ENCODE results near the gene TFF2. TPM values are rescaled to one million over a fixed set of nuclear protein-coding genes. Genes with fewer than 3 reads are reported as not detected.
A peak's percentile ranks its signal among the peaks of the same experiment; 100 is the strongest.

Gene TFF2
- total and polyA plus RNA-seq, 3 experiments from 2014 or later, result not detected

- Histone ChIP-seq H3K9me3 (ENCODE audit: low read length) (no peaks in the 10 kb centered on the region), H3K27me3 (ENCODE audit: insufficient read depth, low read length, poor library complexity, severe bottlenecking) (no peaks in the 10 kb centered on the region), H3K27ac (ENCODE audit: low read depth, low read length) (no peak overlapping the region), H3K4me1 (ENCODE audit: insufficient read depth, low read length) (no peaks in the 10 kb centered on the region), H3K4me3 (ENCODE audit: low read length) (no peak overlapping the region), H3K36me3 (ENCODE audit: insufficient read depth, low read length) (no peaks in the 10 kb centered on the region)
- Mint-ChIP-seq H3K9me3 (no peaks in the 10 kb centered on the region), H3K4me3 (no peak overlapping the region), H3K4me1 (peaks cover 6 to 7% (median 7%) of the 10 kb centered on the region in 3 donors), H3K36me3 (no peaks in the 10 kb centered on the region), H3K27me3 (peaks cover 0 to 11% of the 10 kb centered on the region in 2 donors), H3K27ac (peak overlapping the region in 1 of 8 donors; percentile 72)
- ChIA-PET POLR2A (no interaction called here), CTCF (interaction anchor here (1.0 kb wide), 1 partner anchor 8 kb away, joined by 3 read pairs; no protein-coding TSS in a partner anchor)
- no peak for DNase-seq
These were observed 32.7 kb downstream of the TFF2 start for GRCh38 chr21:42317826-42318746.

- no peaks in the 10 kb centered on the region for H3K36me3 Mint-ChIP-seq
- peaks cover 0 to 3% of the 10 kb centered on the region in 2 donors for H3K27me3 Mint-ChIP-seq
- H3K9me3 ChIP-seq (ENCODE audit: low read length), result no peaks in the 10 kb centered on the region
- no peaks in the 10 kb centered on the region for H3K9me3 Mint-ChIP-seq
- H3K27me3 ChIP-seq (ENCODE audit: insufficient read depth, low read length, poor library complexity, severe bottlenecking), result no peaks in the 10 kb centered on the region
- POLR2A ChIA-PET, result no interaction called here
- no peaks in the 10 kb centered on the region for H3K4me1 ChIP-seq (ENCODE audit: insufficient read depth, low read length)
- no peak overlapping the region for H3K4me3 ChIP-seq (ENCODE audit: low read length)
- H3K27ac ChIP-seq (ENCODE audit: low read depth, low read length), result no peak overlapping the region
- DNase-seq, result no peak
- no peak overlapping the region for H3K27ac Mint-ChIP-seq
- CTCF ChIA-PET, result no interaction called here
- peaks cover 6 to 7% (median 7%) of the 10 kb centered on the region in 3 donors for H3K4me1 Mint-ChIP-seq
- no peaks in the 10 kb centered on the region for H3K36me3 ChIP-seq (ENCODE audit: insufficient read depth, low read length)
- no peak overlapping the region for H3K4me3 Mint-ChIP-seq
These were observed 33.5 kb downstream of the TFF2 start for GRCh38 chr21:42317341-42317741.

GRCh38 chr21:42316891-42317290 lies 33.9 kb downstream of the TFF2 start:
- Histone ChIP-seq H3K27me3 (ENCODE audit: insufficient read depth, low read length, poor library complexity, severe bottlenecking) (no peaks in the 10 kb centered on the region), H3K4me3 (ENCODE audit: low read length) (no peak overlapping the region), H3K9me3 (ENCODE audit: low read length) (no peaks in the 10 kb centered on the region), H3K36me3 (ENCODE audit: insufficient read depth, low read length) (no peaks in the 10 kb centered on the region), H3K27ac (ENCODE audit: low read depth, low read length) (no peak overlapping the region), H3K4me1 (ENCODE audit: insufficient read depth, low read length) (no peaks in the 10 kb centered on the region)
- no peaks in the 10 kb centered on the region for H3K9me3 Mint-ChIP-seq
- no peaks in the 10 kb centered on the region for H3K36me3 Mint-ChIP-seq
- ChIA-PET CTCF (no interaction called here), POLR2A (no interaction called here)
- H3K27me3 Mint-ChIP-seq, result no peaks in the 10 kb centered on the region
- no peak for DNase-seq
- H3K4me1 Mint-ChIP-seq, result peaks cover 6 to 7% (median 7%) of the 10 kb centered on the region in 3 donors
- H3K4me3 Mint-ChIP-seq, result no peak overlapping the region
- H3K27ac Mint-ChIP-seq, result peak overlapping the region in 1 of 8 donors; percentile 33

GRCh38 chr21:42315296-42315891 lies 35.4 kb downstream of the TFF2 start, which contains the start of gene TFF3:
TSS of gene TFF3 (minus strand) at chr21:42315409. CDS start at chr21:42315374, 35 bp downstream.
- Histone ChIP-seq H3K36me3 (ENCODE audit: insufficient read depth, low read length) (no peaks in the 10 kb centered on the region), H3K27me3 (ENCODE audit: insufficient read depth, low read length, poor library complexity, severe bottlenecking) (no peaks in the 10 kb centered on the region), H3K9me3 (ENCODE audit: low read length) (no peaks in the 10 kb centered on the region), H3K4me1 (ENCODE audit: insufficient read depth, low read length) (no peaks in the 10 kb centered on the region), H3K27ac (ENCODE audit: low read depth, low read length) (no peak within 1 kb of the TSS), H3K4me3 (ENCODE audit: low read length) (no peak within 1 kb of the TSS)
- Mint-ChIP-seq H3K36me3 (no peaks in the 10 kb centered on the region), H3K9me3 (no peaks in the 10 kb centered on the region), H3K27ac (no peak within 1 kb of the TSS), H3K4me1 (peaks cover 5 to 7% (median 7%) of the 10 kb centered on the region in 3 donors), H3K27me3 (no peaks in the 10 kb centered on the region), H3K4me3 (no peak within 1 kb of the TSS)
- CTCF ChIA-PET, result no interaction called here
- DNase-seq, result no peak
- POLR2A ChIA-PET, result no interaction called here

GRCh38 chr21:42314616-42315295 lies 36.0 kb downstream of the TFF2 start:
- POLR2A ChIA-PET, result no interaction called here

GRCh38 chr21:42313501-42313969 lies 37.3 kb downstream of the TFF2 start:
- H3K36me3 Mint-ChIP-seq, result no peaks in the 10 kb centered on the region
- Histone ChIP-seq H3K4me3 (ENCODE audit: low read length) (no peak overlapping the region), H3K27ac (ENCODE audit: low read depth, low read length) (no peak overlapping the region), H3K36me3 (ENCODE audit: insufficient read depth, low read length) (no peaks in the 10 kb centered on the region), H3K9me3 (ENCODE audit: low read length) (no peaks in the 10 kb centered on the region), H3K4me1 (ENCODE audit: insufficient read depth, low read length) (peaks cover 5% of the 10 kb centered on the region), H3K27me3 (ENCODE audit: insufficient read depth, low read length, poor library complexity, severe bottlenecking) (no peaks in the 10 kb centered on the region)
- no peak for DNase-seq
- H3K27ac Mint-ChIP-seq, result peak overlapping the region in 1 of 8 donors; percentile 21
- no peak overlapping the region for H3K4me3 Mint-ChIP-seq
- ChIA-PET POLR2A (no interaction called here), CTCF (interaction anchor here (1.2 kb wide), 1 partner anchor 9 kb away, joined by 3 read pairs; no protein-coding TSS in a partner anchor)
- H3K27me3 Mint-ChIP-seq, result peaks cover 0 to 2% of the 10 kb centered on the region in 2 donors
- H3K4me1 Mint-ChIP-seq, result peaks cover 0 to 7% (median 3%) of the 10 kb centered on the region in 3 donors
- H3K9me3 Mint-ChIP-seq, result no peaks in the 10 kb centered on the region

More at GRCh38 chr21:42314616-42315295, 36.0 kb downstream of the TFF2 start:
- H3K27me3 ChIP-seq (ENCODE audit: insufficient read depth, low read length, poor library complexity, severe bottlenecking), result no peaks in the 10 kb centered on the region
- H3K9me3 ChIP-seq (ENCODE audit: low read length), result no peaks in the 10 kb centered on the region
- CTCF ChIA-PET, result interaction anchor here (1.2 kb wide), 1 partner anchor 10 kb away, joined by 3 read pairs; no protein-coding TSS in a partner anchor
- no peaks in the 10 kb centered on the region for H3K4me1 ChIP-seq (ENCODE audit: insufficient read depth, low read length)
- H3K36me3 ChIP-seq (ENCODE audit: insufficient read depth, low read length), result no peaks in the 10 kb centered on the region
- no peak overlapping the region for H3K27ac ChIP-seq (ENCODE audit: low read depth, low read length)
- Mint-ChIP-seq H3K36me3 (no peaks in the 10 kb centered on the region), H3K4me3 (no peak overlapping the region), H3K9me3 (no peaks in the 10 kb centered on the region), H3K27me3 (peaks cover 0 to 2% of the 10 kb centered on the region in 2 donors), H3K4me1 (peaks cover 5 to 8% (median 7%) of the 10 kb centered on the region in 3 donors), H3K27ac (no peak overlapping the region)
- no peak for DNase-seq
- no peak overlapping the region for H3K4me3 ChIP-seq (ENCODE audit: low read length)

- Histone ChIP-seq H3K9me3 (ENCODE audit: low read length) (no peaks in the 10 kb centered on the region), H3K27ac (ENCODE audit: low read depth, low read length) (no peak overlapping the region), H3K4me1 (ENCODE audit: insufficient read depth, low read length) (peaks cover 5% of the 10 kb centered on the region), H3K4me3 (ENCODE audit: low read length) (no peak overlapping the region), H3K36me3 (ENCODE audit: insufficient read depth, low read length) (no peaks in the 10 kb centered on the region), H3K27me3 (ENCODE audit: insufficient read depth, low read length, poor library complexity, severe bottlenecking) (no peaks in the 10 kb centered on the region)
- H3K4me1 Mint-ChIP-seq, result peaks cover 0 to 7% (median 3%) of the 10 kb centered on the region in 3 donors
- no peak overlapping the region for H3K27ac Mint-ChIP-seq
- ChIA-PET CTCF (no interaction called here), POLR2A (no interaction called here)
- H3K27me3 Mint-ChIP-seq, result peaks cover 3 to 6% of the 10 kb centered on the region in 2 donors
- H3K9me3 Mint-ChIP-seq, result no peaks in the 10 kb centered on the region
- DNase-seq, result no peak
- H3K4me3 Mint-ChIP-seq, result no peak overlapping the region
- no peaks in the 10 kb centered on the region for H3K36me3 Mint-ChIP-seq
These were observed 38.1 kb downstream of the TFF2 start for GRCh38 chr21:42312626-42313104.
